ENCODE measurements around the gene CCDC12. TPM values are rescaled to one million over a fixed set of nuclear protein-coding genes. Genes with fewer than 3 reads are reported as not detected.

CCDC12 gene
- total and polyA plus RNA-seq, 9 of the 15 experiments (the other 6 are each of a cell fraction or from before 2014, with no cell fraction given) = 8.9 to 201 (median 86.9) TPM

- TF ChIP-seq ZNF318 (IDR thresholded peaks at IDR 0.05; ENCODE audit: borderline replicate concordance in 1 of 2, low read depth in 1 of 2) (peak in 1 of 2 experiments; percentile 60; a peak in 2 of 4 replicates), DEAF1 (CRISPR knock-in tag; IDR thresholded peaks at IDR 0.05) (peak; percentile 60), EWSR1 (IDR thresholded peaks at IDR 0.05; ENCODE audit: borderline replicate concordance, low read depth, partially characterized antibody) (no peak), KLF16 (IDR thresholded peaks at IDR 0.05) (peak; percentile 51; the same call in 1 of the 2 replicates), PHF20 (IDR thresholded peaks at IDR 0.05; ENCODE audit: partially characterized antibody) (no peak), ZBTB40 (IDR thresholded peaks at IDR 0.05) (no peak), ZBTB40 (CRISPR knock-in tag; IDR thresholded peaks at IDR 0.05) (no peak)
These were observed 10.8 kb upstream of the CCDC12 start (continued) for GRCh38 chr3:46987319-46987742.
